HG03378 (cell line): ENCODE results near the gene MRPS26.
"Not testable (repeated sequence)": the region's sequence is repeated elsewhere in the genome, so short reads cannot be mapped to it uniquely, and the experiment has no call there.

Source experiments
- ATAC-seq: cut with Tn5 transposase; IDR thresholded peaks from one replicate; pipeline ENCODE4 v1.9.1; 2021; ENCODE audit warnings: mild to moderate bottlenecking, moderate library complexity; ENCODE audit not compliant: unreplicated experiment

The MRPS26 gene

DNA sequence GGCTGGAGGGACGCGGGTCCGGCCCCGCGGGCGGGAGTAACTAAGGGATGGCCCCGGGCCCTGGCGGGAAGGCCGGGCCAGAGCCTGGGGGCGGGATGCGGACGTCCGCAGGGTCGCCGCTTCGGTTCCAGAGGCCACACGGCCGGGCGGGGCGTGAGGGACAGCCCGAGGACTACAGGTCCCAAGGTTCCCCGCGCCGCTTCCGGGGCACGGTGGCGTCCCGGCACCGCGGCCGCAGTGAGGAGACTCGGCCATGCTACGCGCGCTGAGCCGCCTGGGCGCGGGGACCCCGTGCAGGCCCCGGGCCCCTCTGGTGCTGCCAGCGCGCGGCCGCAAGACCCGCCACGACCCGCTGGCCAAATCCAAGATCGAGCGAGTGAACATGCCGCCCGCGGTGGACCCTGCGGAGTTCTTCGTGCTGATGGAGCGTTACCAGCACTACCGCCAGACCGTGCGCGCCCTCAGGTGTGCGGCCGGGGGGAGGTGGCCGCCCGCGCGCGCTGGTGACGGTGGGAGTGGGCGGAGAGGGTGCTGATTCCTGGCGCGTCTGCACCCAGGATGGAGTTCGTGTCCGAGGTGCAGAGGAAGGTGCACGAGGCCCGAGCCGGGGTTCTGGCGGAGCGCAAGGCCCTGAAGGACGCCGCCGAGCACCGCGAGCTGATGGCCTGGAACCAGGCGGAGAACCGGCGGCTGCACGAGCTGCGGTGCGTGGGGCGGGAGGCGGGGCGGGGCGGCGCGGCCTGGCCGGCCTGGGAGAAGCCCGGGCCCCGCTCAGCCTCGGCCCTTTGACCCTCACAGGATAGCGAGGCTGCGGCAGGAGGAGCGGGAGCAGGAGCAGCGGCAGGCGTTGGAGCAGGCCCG is at the start of gene MRPS26:
MRPS26 (plus strand) TSS at position 237 of the 861 bp plus-strand sequence; CDS start at position 254, 17 bp downstream.
- ATAC-seq = peak; percentile 72

DNA sequence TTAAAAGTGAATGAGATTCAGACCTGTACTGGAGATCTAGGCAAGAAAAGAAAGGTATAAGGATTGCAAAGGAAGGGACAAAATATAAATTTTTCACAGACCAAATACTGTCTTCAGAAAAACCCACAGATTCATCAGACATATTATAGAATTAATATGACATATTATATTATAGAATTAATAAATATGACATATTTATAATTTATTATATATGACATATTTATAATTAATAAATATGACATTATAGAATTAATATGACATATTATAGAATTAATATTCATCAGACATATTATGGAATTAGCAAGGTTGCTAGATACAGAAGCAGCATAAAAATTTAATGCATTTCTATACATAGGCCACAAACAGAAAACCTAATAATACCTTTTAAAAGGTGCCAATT is 47.1 kb upstream of the MRPS26 start:
- ATAC-seq = no peak

DNA sequence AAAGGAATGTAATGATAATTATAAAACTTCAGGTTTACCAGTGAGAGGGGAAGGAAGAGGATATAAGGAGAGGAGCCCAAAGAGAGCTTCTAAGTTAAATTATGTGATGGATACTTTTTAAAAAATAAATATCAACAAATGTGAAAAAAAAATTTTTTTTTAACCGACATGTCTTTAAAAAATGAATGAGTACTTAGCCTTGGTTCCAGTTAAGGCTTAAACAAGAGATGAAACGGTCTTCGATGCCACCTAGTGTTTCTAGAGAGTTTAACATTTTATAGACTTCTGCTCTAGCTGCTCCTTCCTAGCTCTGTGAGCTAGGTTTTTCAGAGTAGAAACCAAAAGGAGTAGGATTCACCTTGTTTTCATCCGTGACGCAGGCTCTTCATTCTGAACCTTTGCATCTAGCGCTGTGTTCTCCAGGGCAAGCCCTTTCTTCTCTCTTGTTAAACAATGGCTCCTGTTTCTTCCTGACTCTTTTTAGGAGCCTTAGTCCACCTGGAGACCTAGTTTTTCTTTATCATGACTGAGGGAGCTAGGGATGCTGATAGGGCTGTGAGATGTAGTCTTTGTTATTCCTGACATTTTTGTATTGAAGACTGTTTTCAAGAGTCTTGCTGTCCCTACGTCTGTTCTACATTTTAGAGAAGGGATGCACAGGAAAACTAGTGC is 44.9 kb upstream of the MRPS26 start:
- ATAC-seq = no peak

DNA sequence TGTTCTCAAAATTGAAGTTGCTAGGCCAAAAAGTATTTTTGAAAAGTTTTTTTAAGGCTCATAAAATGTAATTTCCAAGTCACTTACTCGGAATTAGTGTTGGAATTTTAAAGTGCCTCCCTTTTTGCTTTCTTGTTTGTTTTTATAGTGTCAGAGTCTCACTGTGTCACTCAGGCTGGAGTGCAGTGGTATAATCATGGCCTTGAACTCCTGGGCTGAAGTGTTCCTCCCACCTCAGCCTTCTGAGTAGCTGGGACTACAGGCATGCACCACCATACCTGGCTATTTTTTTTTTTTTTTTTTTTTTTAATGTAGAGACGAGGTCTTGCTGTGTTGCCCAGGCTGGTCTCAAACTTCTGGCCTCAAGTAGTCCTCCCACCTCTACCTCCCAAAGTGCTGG is 42.4 kb upstream of the MRPS26 start:
- ATAC-seq = no peak

DNA sequence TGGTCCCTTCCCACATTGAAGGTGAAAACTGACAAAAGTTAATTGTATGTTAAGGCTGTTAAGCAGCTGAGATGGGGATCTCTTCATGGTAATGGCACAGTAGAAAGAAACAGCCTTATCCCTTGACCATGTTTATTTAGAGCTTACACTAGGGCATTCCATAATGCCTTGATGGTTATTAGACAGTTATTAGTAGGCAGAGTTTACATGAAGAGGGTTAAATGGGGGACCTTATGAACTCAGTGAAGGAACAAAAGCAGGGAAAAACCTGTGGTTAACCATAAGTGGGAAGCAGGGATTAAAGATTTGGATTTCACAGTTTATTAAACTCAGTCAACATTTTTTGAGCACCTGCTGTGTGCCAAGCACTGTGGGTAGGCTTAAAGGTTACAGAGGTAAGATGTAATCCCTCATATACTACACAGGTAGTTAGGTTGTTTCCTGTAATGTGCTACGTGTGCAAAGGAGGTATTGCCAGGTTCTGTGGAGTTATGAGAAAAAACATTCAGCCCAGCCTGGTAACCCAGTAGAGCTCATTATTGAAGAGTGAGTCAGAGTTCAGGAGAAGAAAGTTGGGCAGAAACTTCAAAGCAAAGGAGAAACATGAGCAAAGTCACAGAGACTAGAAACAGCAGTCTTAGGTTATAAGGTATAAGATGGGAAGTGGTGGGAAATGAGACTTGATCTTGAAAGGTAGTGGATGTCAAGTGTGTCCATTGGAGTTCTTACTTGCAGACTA is 34.7 kb upstream of the MRPS26 start:
- no peak for ATAC-seq

DNA sequence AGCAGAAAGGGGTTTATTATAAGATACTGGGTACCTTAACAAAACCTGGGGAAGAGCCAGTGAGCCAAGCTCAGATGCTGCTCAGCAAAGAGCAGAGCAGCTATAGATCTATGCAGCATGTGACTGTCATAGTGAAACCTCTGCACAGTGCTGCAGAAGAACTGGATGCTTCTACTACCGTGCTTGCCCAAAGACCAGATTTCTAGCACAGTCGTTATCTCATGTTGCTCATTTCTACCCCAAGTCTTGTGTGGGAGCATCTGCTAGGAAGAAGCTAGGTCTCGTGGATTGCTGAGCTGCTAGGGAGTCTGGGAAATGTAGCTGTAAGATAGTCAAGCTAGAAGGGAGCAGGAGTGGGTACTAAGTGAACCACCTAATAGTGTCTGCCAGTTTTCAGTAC is 34.1 kb upstream of the MRPS26 start:
- ATAC-seq = no peak

DNA sequence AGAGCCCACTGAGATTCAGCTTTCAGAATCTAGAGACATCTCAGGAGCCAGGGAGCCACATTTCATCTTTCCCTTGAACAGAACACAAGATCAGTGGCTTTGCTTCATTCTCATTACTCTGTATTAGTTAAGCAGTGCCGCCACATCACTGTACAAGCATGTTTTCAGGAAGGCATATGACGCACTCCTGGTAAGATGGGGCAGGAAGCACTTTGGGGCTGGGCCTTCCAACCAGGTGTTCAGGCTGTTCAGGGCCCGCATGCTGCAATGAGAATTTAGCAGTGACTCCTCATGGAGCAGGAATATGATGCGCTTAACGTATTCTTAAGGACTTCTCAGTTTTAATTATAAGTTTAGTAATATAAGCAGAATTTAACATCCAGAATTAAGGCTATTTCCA is 32.1 kb upstream of the MRPS26 start:
- no peak for ATAC-seq

DNA sequence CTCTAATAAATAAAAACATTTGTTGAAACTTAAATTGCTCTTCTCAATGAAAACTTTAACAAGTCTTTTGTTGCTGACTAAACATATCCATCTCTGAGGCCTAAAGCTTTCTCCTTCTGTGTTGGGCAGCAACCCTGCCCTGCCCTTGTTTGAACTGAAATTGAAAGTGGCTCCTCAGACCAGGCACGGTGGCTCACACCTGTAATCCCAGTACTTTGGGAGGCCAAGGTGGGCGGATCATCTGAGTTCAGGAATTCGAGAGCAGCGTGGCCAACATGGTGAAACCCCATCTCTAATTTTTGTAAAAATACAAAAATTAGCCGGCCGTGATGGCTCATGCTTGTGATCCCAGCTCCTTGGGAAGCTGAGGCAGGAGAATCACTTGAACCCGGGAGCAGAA is 31.7 kb upstream of the MRPS26 start:
- no peak for ATAC-seq

DNA sequence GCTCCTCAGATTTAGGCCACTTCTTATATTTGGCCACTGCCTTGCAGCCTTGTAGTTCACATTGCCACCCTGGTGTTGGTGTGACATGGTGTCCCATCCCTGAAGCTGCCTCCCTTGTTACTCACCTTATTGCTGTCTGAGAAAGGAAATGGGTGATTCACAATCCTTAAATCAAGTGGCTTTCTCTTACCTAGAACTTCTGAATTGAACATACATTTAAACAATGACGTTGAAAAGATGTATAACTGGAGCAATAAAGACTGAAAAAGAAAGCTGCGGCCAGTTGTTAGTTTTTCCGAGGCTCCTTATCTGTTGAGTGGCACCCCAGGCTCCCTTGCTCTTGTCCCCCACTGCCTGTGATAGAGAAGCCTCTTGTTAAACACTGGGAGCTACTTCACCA is 31.2 kb upstream of the MRPS26 start:
- no peak for ATAC-seq

DNA sequence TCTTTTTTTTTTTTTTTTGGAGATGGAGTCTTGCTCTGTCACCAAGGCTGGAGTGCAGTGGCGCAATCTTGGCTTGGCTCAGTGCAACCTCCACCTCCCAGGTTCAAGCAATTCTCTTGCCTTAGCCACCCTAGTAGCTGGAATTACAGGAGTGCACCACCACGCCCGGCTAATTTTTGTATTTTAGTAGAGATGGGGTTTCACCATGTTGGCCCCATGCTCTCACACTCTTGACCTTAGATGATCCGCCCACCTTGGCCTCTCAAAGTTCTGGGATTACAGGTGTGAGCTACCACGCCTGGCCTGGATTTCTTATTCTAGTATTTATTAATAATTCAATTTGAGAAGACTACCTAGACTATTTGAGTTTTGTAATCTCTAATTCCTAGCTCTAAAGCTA is 30.6 kb upstream of the MRPS26 start:
- ATAC-seq = not testable (repeated sequence)

DNA sequence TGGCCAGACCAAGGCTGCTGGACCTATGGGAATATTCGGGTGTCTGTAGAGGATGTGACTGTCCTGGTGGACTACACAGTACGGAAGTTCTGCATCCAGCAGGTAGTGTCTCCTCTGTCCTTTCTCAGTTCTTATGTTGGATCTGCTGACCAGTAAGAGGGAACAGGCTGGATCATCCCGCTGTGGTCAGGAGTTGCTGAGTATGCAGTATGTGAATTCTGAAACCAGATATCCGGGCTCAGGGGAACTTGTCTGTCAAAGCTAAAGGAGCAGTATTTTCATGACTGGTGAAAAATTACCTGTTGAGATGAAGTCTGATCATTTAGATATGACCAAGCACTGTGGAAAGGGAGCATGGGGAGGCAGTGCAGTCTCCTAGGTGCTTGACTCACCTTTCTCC is 24.5 kb upstream of the MRPS26 start:
- ATAC-seq = no peak

DNA sequence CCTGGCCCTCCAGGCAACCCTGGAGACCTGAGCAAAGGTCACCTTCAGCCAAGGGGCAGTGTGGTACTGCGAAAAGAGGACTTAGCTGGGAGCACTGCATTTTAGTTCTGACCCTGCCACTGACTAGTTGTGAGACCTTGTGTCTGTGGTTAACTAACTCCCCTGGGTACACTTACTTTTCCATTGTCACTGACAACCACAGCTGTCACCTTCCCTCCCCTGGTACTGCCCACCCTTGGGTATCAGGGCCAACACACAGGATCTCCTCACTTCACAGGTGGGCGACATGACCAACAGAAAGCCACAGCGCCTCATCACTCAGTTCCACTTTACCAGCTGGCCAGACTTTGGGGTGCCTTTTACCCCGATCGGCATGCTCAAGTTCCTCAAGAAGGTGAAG is 24.1 kb upstream of the MRPS26 start:
- no peak for ATAC-seq

DNA sequence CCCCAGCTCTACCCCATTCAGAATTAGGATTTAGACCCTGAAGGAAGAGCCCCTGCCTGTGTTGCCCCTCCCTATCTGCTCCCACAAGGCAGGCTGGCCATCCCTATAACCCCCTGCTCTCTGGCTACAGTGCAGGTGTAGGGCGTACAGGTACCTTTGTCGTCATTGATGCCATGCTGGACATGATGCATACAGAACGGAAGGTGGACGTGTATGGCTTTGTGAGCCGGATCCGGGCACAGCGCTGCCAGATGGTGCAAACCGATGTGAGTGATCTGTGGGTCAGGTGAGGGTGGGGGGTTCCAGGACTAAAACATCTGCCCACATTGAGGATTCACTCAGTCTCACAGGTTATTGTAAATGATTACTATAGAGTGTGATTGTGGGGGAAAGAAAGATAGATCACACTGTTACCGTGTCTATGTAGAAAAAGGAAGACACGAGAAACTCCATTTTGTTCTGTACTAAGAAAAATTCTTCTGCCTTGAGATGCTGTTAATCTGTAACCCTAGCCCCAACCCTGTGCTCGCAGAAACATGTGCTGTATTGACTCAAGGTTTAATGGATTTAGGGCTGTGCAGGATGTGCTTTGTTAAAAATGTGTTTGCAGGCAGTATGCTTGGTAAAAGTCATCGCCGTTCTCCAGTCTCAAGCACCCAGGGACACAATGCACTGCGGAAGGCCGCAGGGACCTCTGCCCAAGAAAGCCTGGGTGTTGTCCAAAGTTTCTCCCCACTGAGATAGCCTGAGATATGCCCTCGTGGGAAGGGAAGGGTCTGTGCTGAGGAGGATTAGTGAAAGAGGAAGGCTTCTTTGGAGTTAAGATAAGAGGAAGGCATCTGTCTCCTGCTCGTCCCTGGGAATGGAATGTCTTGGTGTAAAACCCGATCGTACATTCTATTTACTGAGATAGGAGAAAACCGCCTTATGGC is 23.0 kb upstream of the MRPS26 start:
- ATAC-seq = not testable (repeated sequence)

DNA sequence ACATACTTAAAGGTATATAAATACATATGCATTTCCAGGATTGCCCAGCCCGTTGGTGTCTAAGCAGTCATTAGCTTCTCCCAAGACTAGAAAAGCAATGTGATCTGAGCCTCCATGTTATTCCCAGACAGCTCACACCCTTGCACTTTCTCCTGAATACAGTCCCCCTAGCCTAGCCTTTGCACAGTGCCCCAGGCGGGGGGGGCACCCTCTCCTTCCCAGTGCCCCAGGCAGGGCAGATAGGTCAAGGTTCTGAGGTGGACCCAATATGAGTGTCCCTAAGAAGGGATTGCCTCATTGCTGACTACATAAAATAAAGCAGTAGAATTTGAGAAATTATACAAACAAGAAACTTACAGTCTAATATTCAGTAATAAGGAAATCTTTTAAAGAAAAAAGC is 17.9 kb upstream of the MRPS26 start:
- ATAC-seq = no peak

DNA sequence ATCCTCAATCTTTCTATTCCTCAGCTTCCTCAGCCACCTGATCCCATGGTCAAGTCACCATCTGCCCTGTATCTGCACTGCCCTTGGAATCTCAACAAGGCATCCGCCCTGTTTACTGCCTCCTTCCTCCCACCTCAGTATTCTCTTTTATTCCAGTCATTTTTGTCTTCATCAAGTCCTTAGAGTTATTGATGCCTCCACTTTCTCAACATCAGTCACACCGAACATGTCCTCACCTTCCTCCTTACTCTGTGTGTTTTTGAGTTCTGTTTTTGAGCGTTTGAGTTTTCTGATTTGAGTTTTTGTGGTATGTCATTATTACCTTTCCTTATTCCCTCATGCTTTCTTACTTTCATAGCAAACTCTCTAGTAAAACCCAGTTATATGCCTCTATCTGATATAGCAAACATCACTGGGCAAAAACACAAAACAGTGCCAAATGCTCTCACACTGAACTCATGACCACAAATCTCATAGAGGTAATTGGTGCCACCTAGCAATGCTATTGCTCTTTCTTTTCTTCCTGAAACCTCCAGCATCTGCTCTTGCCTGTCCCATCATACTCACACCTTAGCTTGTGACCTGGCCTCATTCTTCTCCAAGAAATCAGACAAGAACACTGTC is 14.2 kb upstream of the MRPS26 start:
- ATAC-seq = no peak

DNA sequence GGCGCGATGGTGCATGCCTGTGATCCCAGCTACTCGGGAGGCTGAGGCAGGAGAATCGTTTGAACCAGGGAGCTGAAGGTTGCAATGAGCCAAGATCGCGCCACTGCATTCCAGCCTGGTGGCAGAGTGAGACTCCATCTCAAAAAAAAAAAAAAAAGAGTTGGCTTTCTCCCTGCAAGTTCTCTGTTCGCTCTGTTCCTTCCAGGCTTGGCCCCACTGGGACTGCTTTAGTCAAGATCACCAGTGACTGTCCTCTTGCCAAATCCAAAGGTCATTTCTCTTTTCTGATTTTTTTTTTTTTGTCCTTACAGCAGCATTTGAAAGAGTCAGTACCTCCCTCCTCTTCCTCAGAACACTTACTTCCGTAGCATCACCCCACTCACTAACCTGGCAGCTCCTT is 13.2 kb upstream of the MRPS26 start:
- ATAC-seq = no peak

DNA sequence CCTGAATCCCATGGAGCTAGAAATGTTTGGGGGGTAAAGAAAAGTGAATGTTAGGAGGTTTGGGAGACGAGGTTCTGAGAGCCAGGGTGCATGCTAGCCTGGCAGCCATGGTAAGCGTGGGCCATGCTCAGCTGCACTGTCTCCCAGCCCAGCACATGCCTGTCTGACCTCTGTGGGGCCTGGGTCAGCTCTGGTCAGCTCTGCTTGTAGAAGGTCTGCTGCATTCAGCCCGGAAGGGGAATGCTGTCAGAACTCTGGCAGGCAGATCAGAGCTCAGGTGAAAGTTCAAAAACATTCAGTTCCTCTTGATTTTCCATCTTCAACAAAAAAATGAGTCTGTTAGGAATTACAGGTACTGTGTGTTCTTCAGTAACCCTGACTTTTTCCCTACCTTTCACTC is 8.2 kb upstream of the MRPS26 start:
- ATAC-seq = no peak

DNA sequence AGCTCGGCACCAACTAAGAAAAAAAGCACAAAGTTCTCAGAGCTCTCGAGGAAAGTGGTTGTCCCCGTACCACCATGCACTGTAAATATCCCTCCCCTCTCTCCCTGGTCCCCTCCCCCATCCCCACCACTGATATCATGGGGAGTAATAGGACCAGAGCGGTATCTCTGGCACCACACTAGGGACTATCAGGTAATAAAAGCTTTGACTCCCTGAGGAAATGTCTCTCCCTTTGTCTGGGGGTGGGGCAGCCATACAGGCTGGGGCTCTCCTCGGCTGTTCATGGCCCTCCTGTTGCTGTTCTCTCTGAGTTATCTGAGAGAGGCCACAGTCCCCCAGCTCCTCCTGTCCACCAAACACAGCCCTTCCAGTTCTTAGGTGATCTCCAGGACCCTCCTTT is 7.4 kb upstream of the MRPS26 start:
- no peak for ATAC-seq

DNA sequence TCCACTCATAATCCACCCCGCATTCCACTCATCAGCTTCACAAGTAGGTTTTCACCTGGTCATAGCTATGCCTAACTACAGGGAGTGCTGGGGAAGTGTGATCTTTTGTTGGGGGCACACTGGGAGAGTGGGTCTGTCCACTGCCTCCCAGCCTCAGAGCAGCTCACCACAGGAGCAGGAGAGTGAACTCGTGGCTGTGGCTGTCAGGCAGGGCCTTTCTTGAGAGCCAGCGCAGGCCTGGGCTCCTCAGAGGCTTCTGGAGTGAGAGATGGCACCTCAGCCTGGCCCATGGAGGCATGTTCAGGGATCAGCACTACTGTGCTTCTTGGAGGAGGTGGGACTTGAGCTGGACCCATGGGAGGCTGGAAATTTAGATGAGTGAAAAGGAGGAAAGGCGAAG is 6.4 kb upstream of the MRPS26 start:
- ATAC-seq = no peak

DNA sequence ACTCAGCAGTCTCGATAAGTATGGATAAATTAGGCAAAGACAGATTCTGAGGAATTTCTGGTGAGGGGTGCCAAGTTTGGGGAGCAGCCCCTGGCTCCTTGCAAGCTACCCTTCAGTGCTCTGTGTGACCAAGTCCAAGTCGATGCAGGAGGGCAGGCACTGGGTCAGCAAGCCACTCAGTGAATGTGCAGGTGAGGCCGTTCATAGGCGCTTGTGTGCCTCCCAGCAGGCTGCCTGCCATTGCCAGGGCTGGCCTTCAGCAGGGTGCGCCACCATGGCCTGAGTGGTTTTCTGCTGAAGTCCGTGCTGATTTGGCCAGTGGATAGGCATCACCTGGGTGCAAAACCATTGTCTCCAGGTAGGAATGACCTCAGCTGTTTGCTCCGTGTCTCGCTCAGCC is 5.8 kb upstream of the MRPS26 start:
- no peak for ATAC-seq
